ENCODE data around the gene PAF1.
"Not testable (repeated sequence)": the region's sequence is repeated elsewhere in the genome, so short reads cannot be mapped to it uniquely, and the experiment has no call there.

The PAF1 gene

DNA sequence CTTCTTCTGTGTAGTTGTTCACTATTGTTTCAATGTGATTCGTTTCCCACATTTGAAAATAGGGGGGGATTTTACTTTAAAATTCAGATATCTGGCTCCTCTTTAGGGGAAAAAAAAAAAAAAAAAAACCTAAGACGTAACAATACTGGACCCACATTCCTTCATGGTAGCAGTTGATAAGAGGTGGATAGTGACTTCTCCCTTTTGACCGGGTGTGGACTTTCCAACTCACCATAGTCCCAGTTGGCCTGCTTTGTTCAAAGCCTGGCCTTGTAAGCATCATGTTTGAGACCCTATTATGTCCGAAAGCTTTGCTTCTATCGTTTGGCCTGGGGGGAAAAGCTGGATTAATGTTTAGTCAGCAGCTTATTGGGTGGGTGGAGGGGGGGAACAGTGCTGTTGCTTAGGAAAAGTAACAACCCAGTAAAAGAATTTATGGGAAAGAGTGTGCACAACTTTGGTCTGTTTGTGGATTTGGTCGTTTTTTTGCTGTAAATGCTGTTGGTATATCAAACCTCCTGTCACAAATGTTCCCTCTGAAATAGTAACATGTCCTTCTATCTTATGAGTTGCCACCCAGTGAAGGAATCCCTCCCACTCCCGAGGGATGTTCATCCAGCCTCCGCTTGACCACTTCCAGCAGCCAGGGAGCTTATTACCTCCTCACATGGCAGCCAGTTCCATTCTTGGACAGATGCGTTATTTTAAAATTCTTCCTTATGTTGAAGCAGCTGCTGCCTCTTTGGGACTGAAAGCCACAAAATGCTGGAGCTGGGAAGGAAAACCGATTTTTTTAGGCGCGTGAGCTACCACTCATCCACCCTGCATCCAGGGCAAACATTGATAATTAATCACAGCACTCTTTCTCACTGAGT lies 38.3 kb downstream of the PAF1 start:
- no peak for DNase-seq (ENCODE audit: low spot score)

DNA sequence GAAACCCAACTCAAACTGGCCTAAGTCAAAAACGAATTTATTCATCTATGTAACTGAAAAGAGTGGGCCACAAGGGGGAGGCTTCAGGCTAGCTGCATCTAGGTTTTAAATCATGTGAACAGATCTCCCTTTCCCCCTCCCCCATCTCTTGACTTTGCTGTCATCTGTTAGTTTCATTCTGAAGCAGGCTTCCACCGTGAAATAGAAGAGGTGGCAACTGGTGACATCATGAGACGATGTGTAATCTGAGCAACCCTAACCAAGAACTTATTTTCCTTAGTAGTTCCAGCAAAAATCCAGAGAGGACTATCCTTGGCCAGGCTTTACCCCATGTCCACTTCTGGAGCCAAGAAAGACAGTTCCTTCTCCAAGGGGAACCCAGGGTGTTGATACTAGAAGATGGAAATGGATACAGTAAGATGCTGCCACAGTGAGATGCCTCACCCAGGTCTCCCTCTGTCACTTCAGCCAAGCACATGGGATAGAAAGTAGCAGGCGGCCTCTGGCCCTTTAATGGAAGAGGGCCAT lies 39.3 kb downstream of the PAF1 start:
- no peak for DNase-seq (ENCODE audit: low spot score)

DNA sequence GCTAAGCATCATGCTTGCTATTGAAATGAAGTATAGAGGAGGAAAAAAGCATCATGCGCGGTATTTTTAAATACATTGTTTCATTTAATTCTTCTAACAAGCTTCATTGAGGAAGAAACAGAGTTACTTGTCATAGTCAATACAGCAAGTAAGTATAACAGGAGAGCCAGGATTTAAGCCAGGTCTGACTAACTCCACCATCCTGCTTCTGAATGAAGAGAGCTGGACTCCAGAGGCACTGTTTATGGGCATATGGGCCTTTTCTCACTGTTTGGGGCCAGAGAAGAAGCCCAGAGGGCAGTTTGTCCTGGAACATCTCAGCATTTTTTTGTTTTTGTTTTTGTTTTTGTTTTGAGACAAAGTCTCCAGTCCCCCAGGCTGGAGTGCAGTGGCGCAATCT lies 40.8 kb downstream of the PAF1 start:
- DNase-seq (ENCODE audit: low spot score): no peak

GRCh38 chr19:39349326-39349725 lies 41.6 kb downstream of the PAF1 start:
- no peak for DNase-seq (ENCODE audit: low spot score)

DNA sequence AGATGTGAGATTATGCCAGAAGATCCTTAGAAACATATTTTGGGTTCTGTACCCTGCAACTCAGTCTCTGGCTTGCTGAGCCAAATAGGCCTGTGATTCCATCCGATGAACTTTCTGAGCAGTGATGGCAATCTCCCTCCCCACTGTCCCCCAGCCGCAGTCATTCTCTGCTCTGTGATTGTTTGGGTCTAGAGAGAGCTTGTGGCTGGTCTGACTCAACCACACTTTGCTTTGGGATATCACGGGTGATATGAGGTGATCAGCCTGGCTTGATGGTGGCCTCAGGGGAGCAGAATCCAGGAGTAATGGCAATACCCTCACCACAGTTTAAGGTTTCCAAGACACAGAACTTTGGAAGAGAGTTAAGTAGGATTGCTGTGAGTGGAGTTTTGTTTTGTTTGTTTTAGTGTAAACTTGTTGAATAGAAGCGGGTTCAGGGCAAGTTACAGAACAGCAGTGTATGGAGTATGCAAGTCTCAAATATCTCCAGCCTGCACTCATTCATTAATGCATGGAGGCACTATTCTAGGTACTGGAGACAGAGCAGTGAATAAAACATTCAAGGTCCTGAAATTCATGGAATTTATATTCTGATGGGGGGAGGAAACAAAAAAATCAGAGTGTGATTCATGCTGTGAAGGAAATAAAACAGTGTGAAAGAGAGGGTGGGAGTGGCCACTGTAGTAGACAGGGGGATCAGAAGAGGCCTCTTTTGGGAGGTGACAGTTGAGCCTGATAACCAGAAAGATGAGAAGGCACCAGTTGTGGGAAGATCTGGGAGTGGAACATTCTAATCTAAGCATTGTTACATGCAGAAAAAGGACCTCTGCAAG lies 43.4 kb downstream of the PAF1 start:
- DNase-seq (ENCODE audit: low spot score): no peak

DNA sequence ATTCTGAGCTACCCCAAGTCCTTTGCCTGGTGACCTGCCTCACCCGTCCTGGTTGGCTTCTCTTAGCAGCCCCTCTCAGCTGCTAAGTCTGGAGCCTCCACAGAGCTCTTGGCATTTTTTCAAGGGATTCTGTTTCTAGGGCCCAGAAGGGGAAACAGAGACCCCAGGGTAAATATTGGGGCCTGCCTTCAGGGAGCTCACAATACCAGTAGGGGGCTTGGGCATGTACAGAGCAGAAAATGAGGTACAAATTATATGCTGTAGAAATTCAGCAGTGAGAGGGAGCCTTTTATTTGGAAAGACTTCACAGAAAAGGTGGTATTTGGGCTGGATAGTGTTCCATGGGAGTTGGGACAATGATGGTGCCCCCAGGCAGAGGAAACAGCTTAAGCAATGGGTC lies 45.0 kb downstream of the PAF1 start:
- DNase-seq (ENCODE audit: low spot score): no peak

GRCh38 chr19:39342647-39343305 lies 48.1 kb downstream of the PAF1 start:
- DNase-seq (ENCODE audit: low spot score): no peak

GRCh38 chr19:39341719-39342604 lies 48.9 kb downstream of the PAF1 start, which contains the start of gene SAMD4B:
TSS of gene SAMD4B (plus strand) at chr19:39342421. CDS start at chr19:39356894, 14,473 bp downstream.
- DNase-seq (ENCODE audit: low spot score): peak; percentile 98

DNA sequence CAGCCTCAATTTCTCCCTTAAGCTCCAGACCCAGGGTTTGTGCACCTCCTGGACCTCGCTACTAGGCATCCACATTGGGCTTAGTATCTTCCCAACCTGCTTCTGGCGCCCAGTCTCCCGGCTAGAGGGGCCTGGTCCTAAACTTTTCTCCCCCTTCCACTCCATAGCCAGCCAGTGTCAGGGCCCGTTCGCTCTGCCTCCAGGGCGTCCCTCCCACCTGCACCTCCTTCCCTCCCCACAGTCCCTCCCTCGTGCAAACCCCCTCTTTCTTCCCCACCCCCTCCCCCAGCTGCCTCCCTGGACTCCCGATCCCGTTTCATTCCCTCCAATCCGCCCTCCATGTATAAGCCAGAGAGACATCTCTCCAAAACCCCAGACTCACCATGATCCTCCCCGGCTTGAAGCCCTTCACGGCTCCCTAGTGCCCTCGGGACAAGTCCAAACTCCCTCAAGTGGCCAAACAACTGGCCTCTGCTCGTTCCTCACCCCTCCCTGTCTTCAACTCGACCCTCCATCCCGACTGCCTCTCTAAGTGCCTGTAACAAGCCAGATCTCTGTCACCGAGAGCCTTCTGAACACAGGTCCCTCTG lies 49.7 kb downstream of the PAF1 start:
- no peak for DNase-seq (ENCODE audit: low spot score)

DNA sequence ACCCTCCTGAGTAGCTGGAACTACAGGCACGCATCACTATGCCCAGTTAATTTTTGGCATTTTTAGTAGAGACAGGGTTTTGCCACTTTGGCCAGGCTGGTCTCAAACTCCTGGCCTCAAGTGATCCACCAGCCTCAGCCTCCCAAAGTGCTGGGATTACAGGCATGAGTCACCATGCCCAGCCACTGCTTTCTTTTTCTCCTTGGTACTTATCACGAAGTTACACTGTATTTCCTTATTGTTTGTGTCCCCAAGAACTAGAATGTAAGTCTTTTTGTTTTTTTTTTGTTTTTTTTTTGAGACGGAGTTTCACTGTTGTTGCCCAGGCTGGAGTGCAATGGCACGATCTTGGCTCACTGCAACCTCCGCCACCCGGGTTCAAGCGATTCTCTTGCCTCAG lies 50.8 kb downstream of the PAF1 start:
- not testable (repeated sequence) for DNase-seq (ENCODE audit: low spot score)

GRCh38 chr19:39339674-39340073 lies 51.2 kb downstream of the PAF1 start:
- no peak for DNase-seq (ENCODE audit: low spot score)

GRCh38 chr19:39336483-39336882 lies 54.4 kb downstream of the PAF1 start:
- no peak for DNase-seq (ENCODE audit: low spot score)

Data from cerebellar cortex (tissue), 1 donor.